ENCODE measurements around the gene USH2A.

DNA sequence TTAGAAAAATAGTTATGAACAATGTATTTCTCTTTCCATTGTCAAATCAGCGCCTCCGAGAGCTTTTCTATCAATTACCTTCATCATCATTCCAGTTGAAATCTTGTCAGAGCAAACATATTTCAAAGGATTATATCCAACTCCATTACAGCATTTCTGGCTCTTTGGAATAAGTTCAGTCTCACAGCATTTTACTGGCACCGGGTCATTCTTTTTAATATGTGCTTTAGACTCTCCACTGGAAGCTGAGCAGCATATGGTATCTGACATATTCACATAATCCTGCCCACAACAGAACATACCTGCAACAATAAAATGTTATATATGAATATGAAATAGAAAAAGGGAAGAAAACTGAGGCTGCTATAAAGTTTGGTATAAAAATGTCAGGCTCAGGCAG lies 633.3 kb downstream of the USH2A start:
- no peak for TF ChIP-seq EP300 (conservative IDR thresholded peaks at IDR 0.05; ENCODE audit: poor library complexity, severe bottlenecking)
- TF ChIP-seq RAD21 (conservative IDR thresholded peaks at IDR 0.05): no peak
